CD14-positive monocyte (primary cell): Measurements from ENCODE around the gene GRK1. TPM values are rescaled to one million over a fixed set of nuclear protein-coding genes. Genes with fewer than 3 reads are reported as not detected.

Source experiments
- DNase-seq, 3 donors: peaks; one replicate each; pipeline ENCODE4 v3.0.0-alpha.2; 2011 to 2022
- H2AFZ ChIP-seq: 2 replicates; pipeline ENCODE4 v1.6.0; 2012; ENCODE audit warnings: mild to moderate bottlenecking, low read depth, low read length, inconsistent platforms; ENCODE audit not compliant: insufficient read depth, poor library complexity, severe bottlenecking
- H3K27ac ChIP-seq, 2 donors: 1 replicate in 1 of 2; 2 replicates in 1 of 2; pipeline ENCODE4 v1.5.1; 2012 to 2013; ENCODE audit warnings: low read length in 2 of 2, control low read depth in 1 of 2, inconsistent platforms in 1 of 2, low read depth in 1 of 2, mild to moderate bottlenecking in 1 of 2
- H3K27me3 ChIP-seq, 2 donors: one replicate each; pipeline versions ENCODE4 v1.6.0 to v1.6.1; 2011 to 2013; ENCODE audit warnings: low read length in 2 of 2; ENCODE audit not compliant: control insufficient read depth in 2 of 2, insufficient read depth in 2 of 2
- H3K36me3 ChIP-seq, 2 donors: replicated peaks in 1 of 2; 1 replicate in 1 of 2; 2 replicates in 1 of 2; pipeline versions ENCODE4 v1.5.1 to v1.6.1; 2012 to 2013; ENCODE audit warnings: low read length in 2 of 2, control low read depth in 1 of 2, inconsistent platforms in 1 of 2, mild to moderate bottlenecking in 1 of 2; ENCODE audit not compliant: insufficient read depth in 2 of 2, control insufficient read depth in 1 of 2
- H3K4me1 ChIP-seq, 2 donors: 1 replicate in 1 of 2; 2 replicates in 1 of 2; pipeline versions ENCODE4 v1.5.1 to v1.6.1; 2012 to 2013; ENCODE audit warnings: low read length in 2 of 2, control low read depth in 1 of 2, inconsistent platforms in 1 of 2, mild to moderate bottlenecking in 1 of 2, moderate library complexity in 1 of 2; ENCODE audit not compliant: insufficient read depth in 2 of 2, control insufficient read depth in 1 of 2
- H3K4me2 ChIP-seq: replicated peaks from 2 replicates; pipeline ENCODE3; 2012; ENCODE audit warnings: low read length, moderate library complexity, mild to moderate bottlenecking; ENCODE audit not compliant: poor library complexity, severe bottlenecking; ENCODE audit errors: extremely low read depth
- H3K4me3 ChIP-seq, 3 experiments: fragments of 200-600 bp in 1 of 3; sonication (generic) in 1 of 3; replicated peaks in 1 of 3; 1 replicate in 2 of 3; 2 replicates in 1 of 3; pipeline ENCODE4 v1.5.1; 2011 to 2013; ENCODE audit warnings: low read length in 3 of 3, mild to moderate bottlenecking in 3 of 3, control low read depth in 2 of 3, low read depth in 2 of 3, inconsistent platforms in 1 of 3, moderate library complexity in 1 of 3
- H3K79me2 ChIP-seq: 2 replicates; pipeline ENCODE4 v1.6.0; 2012; ENCODE audit warnings: mild to moderate bottlenecking, control low read depth, inconsistent platforms, low read length, moderate library complexity; ENCODE audit not compliant: insufficient read depth
- H3K9ac ChIP-seq: 2 replicates; pipeline ENCODE4 v1.6.0; 2017; ENCODE audit warnings: low read length, mild to moderate bottlenecking; ENCODE audit not compliant: insufficient read depth, poor library complexity, severe bottlenecking
- H3K9me3 ChIP-seq, 2 donors: replicated peaks in 1 of 2; 1 replicate in 1 of 2; 2 replicates in 1 of 2; pipeline versions ENCODE4 v1.5.1 to v1.6.1; 2012 to 2013; ENCODE audit warnings: low read length in 2 of 2, control low read depth in 1 of 2; ENCODE audit not compliant: control insufficient read depth in 1 of 2, insufficient read depth in 1 of 2
- H4K20me1 ChIP-seq: 2 replicates; pipeline ENCODE4 v1.6.0; 2012; ENCODE audit warnings: mild to moderate bottlenecking, low read length, control low read depth, moderate library complexity; ENCODE audit not compliant: insufficient read depth
- H3K27ac Mint-ChIP-seq, 7 donors: one replicate each; pipeline ENCODE4 v1.8.0; 2020; ENCODE audit warnings: mild to moderate bottlenecking in 7 of 7, mixed read lengths in 7 of 7, moderate library complexity in 6 of 7, inconsistent platforms in 2 of 7
- H3K27me3 Mint-ChIP-seq, 3 donors: one replicate each; pipeline ENCODE4 v1.8.0; 2021 to 2022; ENCODE audit warnings: low read depth in 3 of 3, mild to moderate bottlenecking in 3 of 3, mixed read lengths in 3 of 3, moderate library complexity in 3 of 3, inconsistent platforms in 1 of 3
- H3K36me3 Mint-ChIP-seq, 2 donors: one replicate each; pipeline ENCODE4 v1.8.0; 2020; ENCODE audit warnings: mixed read lengths in 2 of 2, inconsistent platforms in 1 of 2, mild to moderate bottlenecking in 1 of 2
- H3K4me1 Mint-ChIP-seq: one replicate; pipeline ENCODE4 v1.8.0; 2020; ENCODE audit warnings: mild to moderate bottlenecking, mixed read lengths
- H3K4me3 Mint-ChIP-seq, 2 donors: one replicate each; pipeline ENCODE4 v1.8.0; 2020; ENCODE audit warnings: mild to moderate bottlenecking in 2 of 2, mixed read lengths in 2 of 2, moderate library complexity in 1 of 2
- H3K9me3 Mint-ChIP-seq, 7 donors: one replicate each; pipeline ENCODE4 v1.8.0; 2020 to 2022; ENCODE audit warnings: mixed read lengths in 7 of 7, mild to moderate bottlenecking in 6 of 7, moderate library complexity in 6 of 7, inconsistent platforms in 2 of 7
- WGBS: methylation state at CpG from one replicate; pipeline ENCODE4 v1.1.5; 2013; ENCODE audit warnings: missing lambda C conversion rate; ENCODE audit not compliant: insufficient coverage; 5-methylcytosine and 5-hydroxymethylcytosine counted together
- intact Hi-C, 2 donors: fragments of 100-400 bp; cut with micrococcal nuclease; formaldehyde crosslinking; loops; one replicate each; pipeline versions ENCODE4 v1.15.0 to v1.15.1; 2023
- polyA plus RNA-seq, 3 donors: library from polyadenylated mRNA; depleted of rRNA in 1 of 3; unstranded in 2 of 3; stranded (reverse) in 1 of 3; fragments of 300-500 nt in 2 of 3; fragments of >200 nt in 1 of 3; fragmentation: Illumina TruSeq in 2 of 3; gene quantifications; 1 replicate in 2 of 3; 2 replicates in 1 of 3; pipeline ENCODE4 v1.2.3, GENCODE V29; 2012 to 2021
- TF ChIP-seq, protein P1 (sequence below): fragments of 200-600 bp; IDR thresholded peaks from one replicate; pipeline ENCODE4 v1.8.0; 2022; ENCODE audit warnings: antibody characterized with exemption, mild to moderate bottlenecking

The GRK1 gene
- polyA plus RNA-seq, 3 donors, result not detected

DNA sequence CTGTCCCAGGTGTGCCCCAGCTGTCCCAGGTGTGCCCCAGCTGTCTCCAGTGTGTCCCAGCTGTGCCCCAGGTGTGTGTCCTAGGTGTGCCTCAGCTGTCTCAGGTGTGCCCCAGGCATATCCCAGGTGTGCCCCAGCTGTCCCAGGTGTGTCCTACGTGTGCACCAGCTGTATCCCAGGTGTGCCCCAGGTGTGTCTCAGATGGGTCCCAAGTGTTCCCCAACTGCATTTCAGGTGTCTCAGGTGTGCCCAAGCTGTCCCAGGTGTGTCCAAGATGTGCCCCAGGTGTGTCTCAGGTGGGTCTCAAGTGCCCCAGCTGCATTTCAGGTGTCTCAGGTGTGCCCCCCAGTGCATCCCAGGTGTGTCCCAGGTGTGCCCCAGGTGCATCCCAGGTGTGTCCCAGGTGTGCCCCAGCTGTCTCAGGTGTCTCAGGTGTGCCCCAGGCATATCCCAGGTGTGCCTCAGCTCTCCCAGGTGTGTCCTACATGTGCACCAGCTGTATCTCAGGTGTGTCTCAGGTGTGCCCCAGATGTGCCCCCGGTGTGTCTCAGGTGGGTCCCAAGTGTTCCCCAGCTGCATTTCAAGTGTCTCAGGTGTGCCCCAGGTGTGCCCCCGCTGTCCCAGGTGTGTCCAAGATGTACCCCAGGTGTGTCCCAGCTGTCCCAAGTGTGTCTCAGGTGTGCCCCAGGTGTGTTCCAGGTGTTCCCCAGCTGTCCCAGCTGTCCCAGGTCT lies 1.3 kb upstream of the GRK1 start:
- no peak overlapping the region for H3K27ac Mint-ChIP-seq

DNA sequence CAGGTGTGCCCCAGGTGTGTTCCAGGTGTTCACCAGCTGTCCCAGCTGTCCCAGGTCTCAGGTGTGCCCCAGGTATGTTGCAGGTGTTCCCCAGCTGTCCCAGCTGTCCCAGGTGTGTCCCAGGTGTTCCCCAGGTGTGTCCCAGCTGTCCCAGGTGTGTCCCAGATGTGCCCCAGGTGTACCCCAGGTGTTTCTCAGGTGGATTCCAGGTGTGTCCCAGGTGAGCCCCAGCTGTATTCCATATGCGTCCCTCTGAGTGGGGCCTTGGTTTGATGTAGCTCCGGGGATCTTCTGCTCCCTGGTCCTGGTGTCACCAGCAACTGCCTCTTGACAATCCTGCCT lies 719 bp upstream of the GRK1 start:
- H3K27me3 Mint-ChIP-seq, result peaks cover 0 to 19% (median 2%) of the 10 kb centered on the region in 3 donors
- TF ChIP-seq, protein P1, sequence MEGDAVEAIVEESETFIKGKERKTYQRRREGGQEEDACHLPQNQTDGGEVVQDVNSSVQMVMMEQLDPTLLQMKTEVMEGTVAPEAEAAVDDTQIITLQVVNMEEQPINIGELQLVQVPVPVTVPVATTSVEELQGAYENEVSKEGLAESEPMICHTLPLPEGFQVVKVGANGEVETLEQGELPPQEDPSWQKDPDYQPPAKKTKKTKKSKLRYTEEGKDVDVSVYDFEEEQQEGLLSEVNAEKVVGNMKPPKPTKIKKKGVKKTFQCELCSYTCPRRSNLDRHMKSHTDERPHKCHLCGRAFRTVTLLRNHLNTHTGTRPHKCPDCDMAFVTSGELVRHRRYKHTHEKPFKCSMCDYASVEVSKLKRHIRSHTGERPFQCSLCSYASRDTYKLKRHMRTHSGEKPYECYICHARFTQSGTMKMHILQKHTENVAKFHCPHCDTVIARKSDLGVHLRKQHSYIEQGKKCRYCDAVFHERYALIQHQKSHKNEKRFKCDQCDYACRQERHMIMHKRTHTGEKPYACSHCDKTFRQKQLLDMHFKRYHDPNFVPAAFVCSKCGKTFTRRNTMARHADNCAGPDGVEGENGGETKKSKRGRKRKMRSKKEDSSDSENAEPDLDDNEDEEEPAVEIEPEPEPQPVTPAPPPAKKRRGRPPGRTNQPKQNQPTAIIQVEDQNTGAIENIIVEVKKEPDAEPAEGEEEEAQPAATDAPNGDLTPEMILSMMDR, result no peak
- no peak overlapping the region for H3K9ac ChIP-seq
- peaks cover 2 to 13% (median 9%) of the 10 kb centered on the region in 7 donors for H3K9me3 Mint-ChIP-seq
- no peak overlapping the region for H3K27ac ChIP-seq
- no peak overlapping the region for H3K4me2 ChIP-seq
- H4K20me1 ChIP-seq, result no peaks in the 10 kb centered on the region
- no peaks in the 10 kb centered on the region for H3K27me3 ChIP-seq
- no peak overlapping the region for H3K4me3 Mint-ChIP-seq
- intact Hi-C loops, result no loop called here
- H2AFZ ChIP-seq, result no peak overlapping the region
- peaks cover 7 to 8% of the 10 kb centered on the region in 2 donors for H3K9me3 ChIP-seq
- DNase-seq, result no peak
- H3K4me1 Mint-ChIP-seq, result no peaks in the 10 kb centered on the region
- H3K36me3 ChIP-seq, result no peaks in the 10 kb centered on the region
- no peak overlapping the region for H3K4me3 ChIP-seq
- H3K27ac Mint-ChIP-seq, result no peak overlapping the region
- H3K79me2 ChIP-seq, result no peaks in the 10 kb centered on the region
- no peaks in the 10 kb centered on the region for H3K36me3 Mint-ChIP-seq
- WGBS, result 100% methylated on average over 2 of the region's 2 CpGs
- no peaks in the 10 kb centered on the region for H3K4me1 ChIP-seq

More for the DNA sequence above, 1.3 kb upstream of the GRK1 start:
- H2AFZ ChIP-seq, result no peak overlapping the region
- H3K4me1 ChIP-seq, result no peaks in the 10 kb centered on the region
- no peak overlapping the region for H3K4me2 ChIP-seq
- no peaks in the 10 kb centered on the region for H4K20me1 ChIP-seq
- no peak for DNase-seq
- TF ChIP-seq, protein P1, result no peak
- intact Hi-C loops, result no loop called here
- no peak overlapping the region for H3K27ac ChIP-seq
- H3K9me3 ChIP-seq, result peaks cover 7 to 14% of the 10 kb centered on the region in 2 donors
- Mint-ChIP-seq H3K4me3 (no peak overlapping the region), H3K27me3 (peaks cover 0 to 19% (median 2%) of the 10 kb centered on the region in 3 donors), H3K4me1 (no peaks in the 10 kb centered on the region), H3K9me3 (peaks cover 5 to 16% (median 15%) of the 10 kb centered on the region in 7 donors), H3K36me3 (no peaks in the 10 kb centered on the region)
- no peaks in the 10 kb centered on the region for H3K79me2 ChIP-seq
- no peaks in the 10 kb centered on the region for H3K27me3 ChIP-seq
- H3K4me3 ChIP-seq, result no peak overlapping the region
- 87% methylated on average over 3 of the region's 3 CpGs for WGBS
- H3K36me3 ChIP-seq, result no peaks in the 10 kb centered on the region
- no peak overlapping the region for H3K9ac ChIP-seq
